HG03442 (cell line): Measurements from ENCODE around the gene RASA3.

ENCODE experiments used
- ATAC-seq: cut with Tn5 transposase; IDR thresholded peaks from one replicate; pipeline ENCODE4 v1.9.1; 2021; ENCODE audit warnings: mild to moderate bottlenecking, moderate library complexity; ENCODE audit not compliant: unreplicated experiment

The RASA3 gene

GRCh38 chr13:113929628-113930615, 202.5 kb downstream of the RASA3 start:
- no peak for ATAC-seq

GRCh38 chr13:113928685-113929627, 203.5 kb downstream of the RASA3 start:
- ATAC-seq: no peak
